Endothelial cell (in vitro differentiated cells): ENCODE measurements around the gene TEAD2. TPM values are rescaled to one million over a fixed set of nuclear protein-coding genes. Genes with fewer than 3 reads are reported as not detected.

Experiments
- DNase-seq: peaks from one replicate; pipeline ENCODE4 v3.0.0; 2021; ENCODE audit warnings: low spot score
- H3K27ac Mint-ChIP-seq: one replicate; pipeline ENCODE4 v1.8.0; 2021; ENCODE audit warnings: mixed read lengths, inconsistent platforms; ENCODE audit not compliant: unreplicated experiment
- H3K27me3 Mint-ChIP-seq: one replicate; pipeline ENCODE4 v1.8.0; 2021; ENCODE audit warnings: mild to moderate bottlenecking, moderate library complexity, mixed read lengths, inconsistent platforms; ENCODE audit not compliant: unreplicated experiment
- H3K36me3 Mint-ChIP-seq: one replicate; pipeline ENCODE4 v1.8.0; 2021; ENCODE audit warnings: mild to moderate bottlenecking, low read depth, mixed read lengths, inconsistent platforms; ENCODE audit not compliant: unreplicated experiment
- H3K4me1 Mint-ChIP-seq: one replicate; pipeline ENCODE4 v1.8.0; 2021; ENCODE audit warnings: mild to moderate bottlenecking, mixed read lengths, inconsistent platforms; ENCODE audit not compliant: unreplicated experiment
- H3K4me3 Mint-ChIP-seq: one replicate; pipeline ENCODE4 v1.8.0; 2021; ENCODE audit warnings: mild to moderate bottlenecking, mixed read lengths, inconsistent platforms; ENCODE audit not compliant: unreplicated experiment
- H3K9me3 Mint-ChIP-seq: one replicate; pipeline ENCODE4 v1.8.0; 2021; ENCODE audit warnings: mixed read lengths, inconsistent platforms; ENCODE audit not compliant: unreplicated experiment
- total RNA-seq: library from RNA; stranded (reverse); fragmentation: NEBNext Ultra II Directional; extraction: Animal tissue kit (Norgen Biotek cat#: 25700); gene quantifications from one replicate; pipeline ENCODE4 v1.2.1, GENCODE V29; 2021; ENCODE audit not compliant: unreplicated experiment
- TF ChIP-seq, protein P1 (sequence below): fragments of 200-600 bp; sonication (generic); IDR thresholded peaks from one replicate; pipeline ENCODE4 v1.5.0; 2021; ENCODE audit warnings: antibody characterized with exemption; ENCODE audit not compliant: unreplicated experiment

Gene TEAD2
- total RNA-seq, 1 donor from 2014 or later = 167 TPM

DNA sequence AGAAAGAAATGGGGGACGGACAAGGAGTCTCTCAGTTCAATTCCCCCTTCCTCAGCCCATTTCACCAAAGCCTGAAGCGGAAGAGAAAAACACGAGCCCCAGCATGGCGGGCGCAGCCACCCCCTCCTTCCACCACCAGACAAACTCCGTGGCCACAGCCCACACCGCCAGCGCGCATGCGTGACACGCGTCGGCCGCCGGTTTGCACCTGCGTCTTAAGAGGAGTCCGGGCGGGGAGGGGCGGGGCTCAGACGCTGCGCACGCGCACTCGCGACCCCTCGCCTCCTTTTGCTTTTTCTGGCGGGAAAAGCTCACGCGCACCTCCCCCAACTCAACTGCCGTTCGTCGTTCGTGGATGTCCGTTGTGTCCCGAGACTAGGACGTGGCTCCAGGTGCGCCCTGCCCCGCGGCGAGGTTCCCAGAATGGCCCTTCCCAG, 25.7 kb upstream of the TEAD2 start, which contains the start of gene KASH5:
KASH5 (plus strand) TSS at position 314 of the 437 bp plus-strand sequence. CDS start 2,635 bp downstream, outside the sequence.
- H3K27me3 Mint-ChIP-seq = peaks cover 8% of the 10 kb centered on the region
- peaks cover 5% of the 10 kb centered on the region for H3K4me1 Mint-ChIP-seq
- H3K27ac Mint-ChIP-seq = no peak within 1 kb of the TSS
- H3K4me3 Mint-ChIP-seq = no peak within 1 kb of the TSS
- H3K36me3 Mint-ChIP-seq = peaks cover 7% of the 10 kb centered on the region
- no peak for DNase-seq
- TF ChIP-seq, protein P1, sequence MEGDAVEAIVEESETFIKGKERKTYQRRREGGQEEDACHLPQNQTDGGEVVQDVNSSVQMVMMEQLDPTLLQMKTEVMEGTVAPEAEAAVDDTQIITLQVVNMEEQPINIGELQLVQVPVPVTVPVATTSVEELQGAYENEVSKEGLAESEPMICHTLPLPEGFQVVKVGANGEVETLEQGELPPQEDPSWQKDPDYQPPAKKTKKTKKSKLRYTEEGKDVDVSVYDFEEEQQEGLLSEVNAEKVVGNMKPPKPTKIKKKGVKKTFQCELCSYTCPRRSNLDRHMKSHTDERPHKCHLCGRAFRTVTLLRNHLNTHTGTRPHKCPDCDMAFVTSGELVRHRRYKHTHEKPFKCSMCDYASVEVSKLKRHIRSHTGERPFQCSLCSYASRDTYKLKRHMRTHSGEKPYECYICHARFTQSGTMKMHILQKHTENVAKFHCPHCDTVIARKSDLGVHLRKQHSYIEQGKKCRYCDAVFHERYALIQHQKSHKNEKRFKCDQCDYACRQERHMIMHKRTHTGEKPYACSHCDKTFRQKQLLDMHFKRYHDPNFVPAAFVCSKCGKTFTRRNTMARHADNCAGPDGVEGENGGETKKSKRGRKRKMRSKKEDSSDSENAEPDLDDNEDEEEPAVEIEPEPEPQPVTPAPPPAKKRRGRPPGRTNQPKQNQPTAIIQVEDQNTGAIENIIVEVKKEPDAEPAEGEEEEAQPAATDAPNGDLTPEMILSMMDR = no peak
- no peaks in the 10 kb centered on the region for H3K9me3 Mint-ChIP-seq

DNA sequence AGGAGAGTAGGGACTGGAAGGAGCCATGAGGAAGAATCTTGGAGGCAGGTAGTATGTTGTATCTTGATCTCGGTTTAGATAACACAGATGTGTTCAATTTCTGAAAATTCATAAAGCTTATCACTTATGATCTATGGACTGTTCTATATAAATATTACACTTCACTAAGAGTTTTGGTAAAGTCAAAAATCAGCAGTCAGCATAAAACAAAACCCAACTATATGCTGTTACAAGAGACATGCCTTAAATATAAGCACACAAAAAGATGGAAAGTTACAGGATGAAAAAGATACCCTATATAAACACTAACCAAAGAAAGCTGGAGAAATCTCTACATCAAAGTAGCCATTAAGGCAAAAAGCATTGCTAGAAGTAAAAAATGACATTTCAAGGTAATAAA, 21.4 kb upstream of the TEAD2 start:
- Mint-ChIP-seq H3K9me3 (no peaks in the 10 kb centered on the region), H3K27me3 (peaks cover under 1% of the 10 kb centered on the region), H3K4me3 (no peak overlapping the region), H3K4me1 (peaks cover under 1% of the 10 kb centered on the region), H3K27ac (no peak overlapping the region), H3K36me3 (peaks cover 1% of the 10 kb centered on the region)
- TF ChIP-seq, protein P1 = no peak
- no peak for DNase-seq

- Mint-ChIP-seq H3K36me3 (no peaks in the 10 kb centered on the region), H3K4me3 (no peak overlapping the region), H3K27ac (no peak overlapping the region), H3K9me3 (no peaks in the 10 kb centered on the region), H3K4me1 (no peaks in the 10 kb centered on the region), H3K27me3 (no peaks in the 10 kb centered on the region)
- TF ChIP-seq, protein P1 = no peak
- no peak for DNase-seq
Measured at GRCh38 chr19:49382639-49383038, 20.4 kb upstream of the TEAD2 start.

GRCh38 chr19:49380391-49380790, 18.2 kb upstream of the TEAD2 start:
- Mint-ChIP-seq H3K27me3 (peaks cover 4% of the 10 kb centered on the region), H3K9me3 (no peaks in the 10 kb centered on the region), H3K36me3 (peaks cover 5% of the 10 kb centered on the region), H3K27ac (no peak overlapping the region), H3K4me3 (no peak overlapping the region), H3K4me1 (no peaks in the 10 kb centered on the region)
- DNase-seq = no peak
- TF ChIP-seq, protein P1 = no peak

GRCh38 chr19:49378512-49378911, 16.3 kb upstream of the TEAD2 start:
- H3K27me3 Mint-ChIP-seq = peaks cover 4% of the 10 kb centered on the region
- no peaks in the 10 kb centered on the region for H3K9me3 Mint-ChIP-seq
- TF ChIP-seq, protein P1 = no peak
- peaks cover 5% of the 10 kb centered on the region for H3K36me3 Mint-ChIP-seq
- DNase-seq = no peak
- no peak overlapping the region for H3K4me3 Mint-ChIP-seq
- H3K27ac Mint-ChIP-seq = no peak overlapping the region
- no peaks in the 10 kb centered on the region for H3K4me1 Mint-ChIP-seq
